Activated CD4-positive, alpha-beta T cell treated with anti-CD3 and anti-CD28 coated beads for 48 hours (primary cell): ENCODE data around the gene SLC39A9.
"Not testable (repeated sequence)": the region's sequence is repeated elsewhere in the genome, so short reads cannot be mapped to it uniquely, and the experiment has no call there.

Source experiments
- DNase-seq: peaks from one replicate; pipeline ENCODE4 v3.0.0-alpha.2; 2020

Gene SLC39A9

GRCh38 chr14:69370061-69370460 is 28.4 kb upstream of the SLC39A9 start:
- DNase-seq, result no peak

- DNase-seq, result no peak
These were observed 26.3 kb upstream of the SLC39A9 start for GRCh38 chr14:69372146-69372545.

GRCh38 chr14:69373104-69373503 is 25.4 kb upstream of the SLC39A9 start:
- DNase-seq, result no peak

- no peak for DNase-seq
These were observed 24.3 kb upstream of the SLC39A9 start for GRCh38 chr14:69374235-69374634.

- no peak for DNase-seq
These were observed 23.3 kb upstream of the SLC39A9 start for GRCh38 chr14:69375182-69375581.

GRCh38 chr14:69375722-69376121 is 22.8 kb upstream of the SLC39A9 start:
- no peak for DNase-seq

GRCh38 chr14:69376439-69376838 is 22.1 kb upstream of the SLC39A9 start:
- DNase-seq, result no peak

GRCh38 chr14:69378274-69378673 is 20.2 kb upstream of the SLC39A9 start:
- DNase-seq, result no peak

GRCh38 chr14:69387311-69387710 is 11.2 kb upstream of the SLC39A9 start:
- no peak for DNase-seq

GRCh38 chr14:69391400-69391799 is 7.1 kb upstream of the SLC39A9 start:
- not testable (repeated sequence) for DNase-seq

- DNase-seq, result no peak
These were observed 6.0 kb upstream of the SLC39A9 start for GRCh38 chr14:69392481-69392880.

GRCh38 chr14:69395929-69396328 is 2.6 kb upstream of the SLC39A9 start:
- DNase-seq, result no peak

- DNase-seq, result no peak
These were observed 322 bp downstream of the SLC39A9 start for GRCh38 chr14:69398818-69399210.

- DNase-seq, result no peak
These were observed 1.3 kb downstream of the SLC39A9 start for GRCh38 chr14:69399750-69400149.

GRCh38 chr14:69400154-69400553 is 1.7 kb downstream of the SLC39A9 start:
- DNase-seq, result no peak

- DNase-seq, result no peak
These were observed 3.3 kb downstream of the SLC39A9 start for GRCh38 chr14:69401841-69402240.

- DNase-seq, result no peak
These were observed 6.0 kb downstream of the SLC39A9 start for GRCh38 chr14:69404478-69404877.

GRCh38 chr14:69404883-69405282 is 6.4 kb downstream of the SLC39A9 start:
- DNase-seq, result no peak

GRCh38 chr14:69405762-69406161 is 7.3 kb downstream of the SLC39A9 start:
- DNase-seq, result no peak

GRCh38 chr14:69408331-69408960 is 10.0 kb downstream of the SLC39A9 start:
- DNase-seq, result no peak

GRCh38 chr14:69413483-69413882 is 15.0 kb downstream of the SLC39A9 start:
- no peak for DNase-seq

- not testable (repeated sequence) for DNase-seq
These were observed 17.6 kb downstream of the SLC39A9 start for GRCh38 chr14:69416087-69416486.

GRCh38 chr14:69423279-69423678 is 24.8 kb downstream of the SLC39A9 start:
- DNase-seq, result no peak

GRCh38 chr14:69424149-69424923 is 25.8 kb downstream of the SLC39A9 start:
- no peak for DNase-seq

GRCh38 chr14:69427596-69427995 is 29.1 kb downstream of the SLC39A9 start:
- no peak for DNase-seq
